Neural progenitor cell (in vitro differentiated cells): Measurements from ENCODE around the gene DCTN2. TPM values are rescaled to one million over a fixed set of nuclear protein-coding genes. Genes with fewer than 3 reads are reported as not detected.

Experiments
- DNase-seq: peaks from one replicate; pipeline ENCODE4 v3.0.0-alpha.2; 2016; ENCODE audit warnings: low spot score
- H2AFZ ChIP-seq: fragments of 200-600 bp; sonication (generic); replicated peaks from 2 replicates; pipeline ENCODE4 v1.6.1; 2016; ENCODE audit warnings: antibody characterized with exemption
- H3F3A ChIP-seq: fragments of 200-600 bp; sonication (generic); 2 replicates; pipeline ENCODE4 v1.6.1; 2016; ENCODE audit warnings: antibody characterized with exemption, low read depth
- H3K27ac ChIP-seq: fragments of 200-600 bp; sonication (generic); 2 replicates; pipeline ENCODE4 v1.5.1; 2016; ENCODE audit warnings: mild to moderate bottlenecking
- H3K27me3 ChIP-seq: fragments of 200-600 bp; sonication (generic); 2 replicates; pipeline ENCODE4 v1.6.1; 2016; ENCODE audit warnings: mild to moderate bottlenecking, moderate library complexity
- H3K36me3 ChIP-seq: fragments of 200-600 bp; sonication (generic); 2 replicates; pipeline ENCODE4 v1.5.1; 2016
- H3K4me1 ChIP-seq: fragments of 200-600 bp; sonication (generic); 2 replicates; pipeline ENCODE4 v1.6.1; 2016; ENCODE audit warnings: mixed run types
- H3K4me2 ChIP-seq: fragments of 200-600 bp; sonication (generic); 2 replicates; pipeline ENCODE4 v1.6.1; 2016
- H3K4me3 ChIP-seq: fragments of 200-600 bp; sonication (generic); 2 replicates; pipeline ENCODE4 v1.5.1; 2016
- H3K79me2 ChIP-seq: fragments of 200-600 bp; sonication (generic); 2 replicates; pipeline ENCODE4 v1.6.1; 2016; ENCODE audit warnings: low read depth
- H3K9ac ChIP-seq: fragments of 200-600 bp; sonication (generic); 2 replicates; pipeline ENCODE4 v1.6.1; 2016
- H3K9me3 ChIP-seq: fragments of 200-600 bp; sonication (generic); 2 replicates; pipeline ENCODE4 v1.5.1; 2016; ENCODE audit warnings: low read depth
- H4K20me1 ChIP-seq: fragments of 200-600 bp; sonication (generic); 2 replicates; pipeline ENCODE4 v1.6.1; 2016; ENCODE audit warnings: low read depth
- H3K27ac Mint-ChIP-seq: 3 replicates; pipeline ENCODE4 v1.8.0; 2021; ENCODE audit warnings: mixed read lengths
- H3K27me3 Mint-ChIP-seq: 2 replicates; pipeline ENCODE4 v1.8.0; 2022; ENCODE audit warnings: low read depth, mild to moderate bottlenecking, inconsistent platforms, moderate library complexity, mixed read lengths; ENCODE audit not compliant: insufficient read depth
- H3K36me3 Mint-ChIP-seq: 3 replicates; pipeline ENCODE4 v1.8.0; 2021; ENCODE audit warnings: mixed read lengths
- H3K4me1 Mint-ChIP-seq: 3 replicates; pipeline ENCODE4 v1.8.0; 2021; ENCODE audit warnings: mixed read lengths
- H3K4me3 Mint-ChIP-seq: 3 replicates; pipeline ENCODE4 v1.8.0; 2021; ENCODE audit warnings: mild to moderate bottlenecking, moderate library complexity, mixed read lengths
- H3K9me3 Mint-ChIP-seq: 3 replicates; pipeline ENCODE4 v1.8.0; 2020; ENCODE audit warnings: mixed read lengths
- CTCF ChIP-seq: fragments of 200-600 bp; sonication (generic); IDR thresholded peaks from 2 replicates; pipeline ENCODE4 v1.5.1; 2017; ENCODE audit warnings: antibody characterized with exemption, mild to moderate bottlenecking
- EZH2 ChIP-seq: fragments of 200-600 bp; sonication (generic); IDR thresholded peaks from 2 replicates; pipeline ENCODE4 v1.6.1; 2017; ENCODE audit warnings: antibody characterized with exemption, mild to moderate bottlenecking, moderate library complexity
- EZH2phosphoT487 ChIP-seq: fragments of 200-600 bp; sonication (generic); IDR thresholded peaks from 2 replicates; pipeline ENCODE4 v1.6.1; 2017; ENCODE audit warnings: antibody characterized with exemption
- total RNA-seq: library from RNA; depleted of rRNA; stranded (reverse); fragments of >200 nt; gene quantifications from 2 replicates; pipeline ENCODE4 v1.2.3, GENCODE V29; 2015; ENCODE audit warnings: low replicate concordance

DCTN2 gene
- total RNA-seq, 1 donor from 2014 or later: 147 TPM

DNA sequence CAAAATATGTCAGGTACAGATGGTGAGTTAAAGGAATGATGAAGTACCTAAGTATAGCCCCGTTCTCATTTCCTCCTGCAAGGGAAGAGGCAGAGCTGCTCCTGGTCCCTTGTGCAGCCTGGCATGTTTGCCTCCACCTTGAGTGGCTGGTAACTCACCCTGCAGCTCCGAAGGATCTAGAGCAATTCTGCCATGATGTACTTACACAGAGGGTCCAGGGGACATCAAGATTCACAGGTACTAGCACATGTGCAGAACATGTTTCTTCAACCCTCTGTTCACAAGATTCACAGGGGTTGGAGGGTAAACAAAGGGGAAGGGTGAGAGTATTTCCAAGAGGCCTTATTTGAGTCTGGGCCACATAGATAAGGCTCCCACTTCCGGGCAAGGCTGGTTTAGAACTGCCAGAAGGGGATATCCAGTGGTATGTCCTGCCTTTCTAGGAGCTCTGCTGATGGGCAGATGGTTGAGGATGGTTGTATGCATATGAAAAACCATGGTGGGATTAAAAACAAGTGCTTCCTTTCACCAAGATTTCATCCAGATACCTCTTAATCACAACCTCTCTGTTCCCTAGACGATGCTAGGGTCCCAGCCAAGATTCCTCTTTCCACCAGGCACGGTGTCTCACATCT lies 7.7 kb downstream of the DCTN2 start:
- no peak for TF ChIP-seq CTCF
- TF ChIP-seq EZH2: no peak
- TF ChIP-seq EZH2phosphoT487: no peak
- Histone ChIP-seq H2AFZ (no peak overlapping the region), H3K4me2 (no peak overlapping the region), H4K20me1 (peaks cover 28% of the 10 kb centered on the region), H3K9me3 (no peaks in the 10 kb centered on the region), H3K27me3 (no peaks in the 10 kb centered on the region), H3K79me2 (peaks cover 7% of the 10 kb centered on the region), H3K9ac (no peak overlapping the region), H3K36me3 (no peaks in the 10 kb centered on the region), H3K4me1 (no peaks in the 10 kb centered on the region), H3F3A (no peaks in the 10 kb centered on the region), H3K4me3 (no peak overlapping the region), H3K27ac (no peak overlapping the region)
- Mint-ChIP-seq H3K36me3 (peaks cover 29% of the 10 kb centered on the region), H3K27me3 (peaks cover 6% of the 10 kb centered on the region), H3K9me3 (no peaks in the 10 kb centered on the region), H3K27ac (no peak overlapping the region), H3K4me1 (peaks cover 6% of the 10 kb centered on the region), H3K4me3 (no peak overlapping the region)
- no peak for DNase-seq

GRCh38 chr12:57536597-57536942 lies 10.4 kb downstream of the DCTN2 start:
- Histone ChIP-seq H3K4me2 (no peak overlapping the region), H3K9ac (no peak overlapping the region), H4K20me1 (peaks cover 22% of the 10 kb centered on the region), H3K36me3 (no peaks in the 10 kb centered on the region), H3K79me2 (no peaks in the 10 kb centered on the region), H3K4me3 (no peak overlapping the region), H3K4me1 (no peaks in the 10 kb centered on the region), H2AFZ (no peak overlapping the region), H3K27ac (no peak overlapping the region), H3K27me3 (no peaks in the 10 kb centered on the region), H3K9me3 (no peaks in the 10 kb centered on the region), H3F3A (peaks cover 3% of the 10 kb centered on the region)
- H3K27ac Mint-ChIP-seq: no peak overlapping the region
- TF ChIP-seq EZH2phosphoT487 (no peak), EZH2 (no peak), CTCF (no peak)
- DNase-seq: no peak
- no peaks in the 10 kb centered on the region for H3K9me3 Mint-ChIP-seq
- H3K4me3 Mint-ChIP-seq: no peak overlapping the region
- peaks cover 5% of the 10 kb centered on the region for H3K27me3 Mint-ChIP-seq
- peaks cover 6% of the 10 kb centered on the region for H3K4me1 Mint-ChIP-seq
- peaks cover 48% of the 10 kb centered on the region for H3K36me3 Mint-ChIP-seq

DNA sequence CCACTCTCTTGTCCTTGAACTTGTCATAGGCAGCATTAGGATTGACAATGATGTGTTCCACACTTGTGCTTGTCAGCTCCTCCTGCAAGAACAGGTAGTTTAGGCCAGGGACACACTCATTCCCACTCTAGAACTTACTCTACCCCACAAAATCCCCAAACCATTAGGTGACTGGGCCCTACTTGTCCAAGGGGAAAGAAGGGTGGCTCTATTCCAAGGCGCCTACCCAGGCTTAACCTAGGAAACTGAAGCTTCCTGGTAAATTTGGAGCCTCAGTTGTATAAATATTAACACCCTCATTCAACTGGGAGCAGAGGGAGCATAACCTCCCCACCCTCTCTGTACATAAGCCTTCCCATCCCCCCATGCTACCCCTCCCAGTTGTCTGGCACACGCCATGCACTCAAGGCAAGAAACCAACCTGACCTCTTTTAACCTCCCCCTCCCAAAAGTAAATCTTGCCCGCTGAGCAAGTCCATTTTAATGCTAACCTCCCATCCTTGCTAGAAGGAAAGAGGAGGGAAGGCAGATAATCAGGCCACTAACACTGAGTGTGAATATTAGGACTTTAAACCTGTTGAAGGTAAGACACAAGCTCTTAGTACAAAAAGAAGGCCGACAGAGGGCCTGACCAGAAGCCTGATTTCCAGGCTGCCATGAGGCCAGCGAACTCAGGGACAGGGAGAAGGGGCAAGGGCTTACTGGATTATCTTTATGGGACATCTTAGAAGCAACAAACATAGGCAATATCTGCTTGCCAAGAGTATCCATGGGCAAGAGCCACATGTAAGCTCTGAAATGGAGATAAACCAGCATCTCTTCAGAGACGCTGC lies 11.0 kb downstream of the DCTN2 start:
- peaks cover 18% of the 10 kb centered on the region for H4K20me1 ChIP-seq
- no peaks in the 10 kb centered on the region for H3K27me3 ChIP-seq
- no peak overlapping the region for H3K4me2 ChIP-seq
- peaks cover 7% of the 10 kb centered on the region for H3F3A ChIP-seq
- no peak overlapping the region for H3K27ac Mint-ChIP-seq
- no peaks in the 10 kb centered on the region for H3K79me2 ChIP-seq
- H2AFZ ChIP-seq: no peak overlapping the region
- no peak overlapping the region for H3K9ac ChIP-seq
- no peaks in the 10 kb centered on the region for H3K36me3 ChIP-seq
- no peak overlapping the region for H3K27ac ChIP-seq
- no peak for DNase-seq
- no peak for TF ChIP-seq CTCF
- TF ChIP-seq EZH2phosphoT487: no peak
- no peak for TF ChIP-seq EZH2
- peaks cover 5% of the 10 kb centered on the region for H3K27me3 Mint-ChIP-seq
- H3K9me3 ChIP-seq: no peaks in the 10 kb centered on the region
- peaks cover 49% of the 10 kb centered on the region for H3K36me3 Mint-ChIP-seq
- peaks cover 2% of the 10 kb centered on the region for H3K4me1 Mint-ChIP-seq
- H3K4me3 ChIP-seq: no peak overlapping the region
- no peaks in the 10 kb centered on the region for H3K9me3 Mint-ChIP-seq
- H3K4me1 ChIP-seq: no peaks in the 10 kb centered on the region
- H3K4me3 Mint-ChIP-seq: no peak overlapping the region
